Measurements from ENCODE around the gene ADGRG7. TPM values are rescaled to one million over a fixed set of nuclear protein-coding genes. Genes with fewer than 3 reads are reported as not detected.

Gene ADGRG7
- total RNA-seq, 4 donors from 2014 or later, result not detected

DNA sequence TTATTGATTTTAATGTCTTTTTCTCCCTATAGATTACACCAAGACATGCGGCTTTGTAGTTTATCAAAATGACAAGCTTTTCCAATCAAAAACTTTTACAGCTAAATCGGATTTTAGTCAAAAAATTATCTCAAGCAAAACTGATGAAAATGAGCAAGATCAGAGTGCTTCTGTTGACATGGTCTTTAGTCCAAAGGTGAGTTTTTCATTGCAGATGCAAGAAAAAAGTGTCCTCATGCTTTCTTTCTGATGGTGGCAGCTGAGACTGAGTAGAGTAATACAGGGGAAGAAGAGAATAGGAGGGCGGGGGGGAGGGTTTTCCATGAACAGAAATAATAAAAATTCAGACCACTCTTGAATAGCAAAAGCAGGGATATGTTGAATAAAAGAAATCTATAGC lies 36.5 kb downstream of the ADGRG7 start:
- H3K4me3 ChIP-seq, result no peak overlapping the region
- H3K4me1 ChIP-seq, result peaks cover 0 to 5% (median 0%) of the 10 kb centered on the region in 4 donors
- no peak for TF ChIP-seq POLR2A (IDR thresholded peaks at IDR 0.05; ENCODE audit: low read depth)
- TF ChIP-seq CTCF (IDR thresholded peaks at IDR 0.05), result no peak
- no peak for DNase-seq (ENCODE audit: extremely low spot score)
- 90% methylated on average over 3 of the region's 3 CpGs for WGBS
- H3K36me3 ChIP-seq, result no peaks in the 10 kb centered on the region
- H3K9me3 ChIP-seq, result no peaks in the 10 kb centered on the region
- no peak overlapping the region for H3K27ac ChIP-seq (replicated peaks in 1 of 4)
- intact Hi-C loops (cut with DNase I), result no loop called here
- H3K27me3 ChIP-seq, result no peaks in the 10 kb centered on the region

GRCh38 chr3:100647171-100647570 lies 37.8 kb downstream of the ADGRG7 start:
- no peak overlapping the region for H3K4me3 ChIP-seq
- peaks cover 0 to 5% (median 0%) of the 10 kb centered on the region in 4 donors for H3K4me1 ChIP-seq
- intact Hi-C loops (cut with DNase I), result no loop called here
- no peak for DNase-seq (ENCODE audit: extremely low spot score)
- H3K36me3 ChIP-seq, result no peaks in the 10 kb centered on the region
- no peak overlapping the region for H3K27ac ChIP-seq (replicated peaks in 1 of 4)
- no peaks in the 10 kb centered on the region for H3K27me3 ChIP-seq
- 66% methylated on average over 3 of the region's 3 CpGs for WGBS
- no peak for TF ChIP-seq POLR2A (IDR thresholded peaks at IDR 0.05; ENCODE audit: low read depth)
- no peak for TF ChIP-seq EP300 (IDR thresholded peaks at IDR 0.05)
- no peak for TF ChIP-seq POLR2AphosphoS5 (IDR thresholded peaks at IDR 0.05)
- TF ChIP-seq CTCF (IDR thresholded peaks at IDR 0.05), result no peak
- no peaks in the 10 kb centered on the region for H3K9me3 ChIP-seq

DNA sequence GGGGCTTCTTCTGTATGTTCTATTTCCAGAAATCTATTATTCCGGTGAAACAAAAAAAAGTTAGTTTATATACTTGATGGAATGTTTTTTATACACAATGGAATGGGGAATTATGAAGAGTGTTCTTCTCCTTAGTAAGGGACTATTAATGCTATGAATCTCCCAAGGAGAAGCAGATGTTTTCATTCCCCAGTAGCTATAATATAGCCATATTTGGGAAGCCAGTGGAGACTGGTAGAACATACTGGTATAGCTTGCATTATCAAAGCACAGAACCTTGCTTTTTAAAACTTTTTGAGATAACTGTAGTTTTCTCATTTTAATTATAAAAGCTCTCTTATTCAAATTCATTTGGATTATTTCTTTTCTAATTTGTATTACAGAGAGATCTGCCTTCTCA lies 38.3 kb downstream of the ADGRG7 start:
- 70% methylated on average over 1 of the region's 1 CpG for WGBS
- TF ChIP-seq EP300 (IDR thresholded peaks at IDR 0.05), result no peak
- no peak for TF ChIP-seq POLR2AphosphoS5 (IDR thresholded peaks at IDR 0.05)
- no peak for TF ChIP-seq CTCF (IDR thresholded peaks at IDR 0.05)
- no peak for TF ChIP-seq POLR2A (IDR thresholded peaks at IDR 0.05; ENCODE audit: low read depth)
- no peak overlapping the region for H3K4me3 ChIP-seq
- no peak for DNase-seq (ENCODE audit: extremely low spot score)
- H3K9me3 ChIP-seq, result no peaks in the 10 kb centered on the region
- peaks cover 0 to 5% (median 0%) of the 10 kb centered on the region in 4 donors for H3K4me1 ChIP-seq
- no peak overlapping the region for H3K27ac ChIP-seq (replicated peaks in 1 of 4)
- intact Hi-C loops (cut with DNase I), result no loop called here
- H3K36me3 ChIP-seq, result no peaks in the 10 kb centered on the region
- no peaks in the 10 kb centered on the region for H3K27me3 ChIP-seq

- 42% methylated on average over 4 of the region's 4 CpGs for WGBS
- no peak for DNase-seq (ENCODE audit: extremely low spot score)
- no peaks in the 10 kb centered on the region for H3K9me3 ChIP-seq
- peaks cover 0 to 5% (median 0%) of the 10 kb centered on the region in 4 donors for H3K4me1 ChIP-seq
- intact Hi-C loops (cut with DNase I), result no loop called here
- H3K27ac ChIP-seq (replicated peaks in 1 of 4), result peak overlapping the region in 3 of 4 donors; percentile 2 to 8 (median 7)
- no peaks in the 10 kb centered on the region for H3K27me3 ChIP-seq
- H3K36me3 ChIP-seq, result no peaks in the 10 kb centered on the region
- no peak overlapping the region for H3K4me3 ChIP-seq
- TF ChIP-seq CTCF (IDR thresholded peaks at IDR 0.05) (no peak), POLR2A (IDR thresholded peaks at IDR 0.05; ENCODE audit: low read depth) (no peak), POLR2AphosphoS5 (IDR thresholded peaks at IDR 0.05) (no peak), EP300 (IDR thresholded peaks at IDR 0.05) (no peak)
Observed at GRCh38 chr3:100650651-100651619, 41.5 kb downstream of the ADGRG7 start.
